ENCODE results near the gene EFCAB13.

EFCAB13 gene

GRCh38 chr17:47315451-47316266 lies 8.1 kb upstream of the EFCAB13 start:
- H3K4me3 ChIP-seq (ENCODE audit: low read depth in 1 of 2, low read length in 2 of 2), result no peak overlapping the region
- H3K36me3 ChIP-seq (ENCODE audit: control insufficient read depth in 1 of 2, insufficient read depth in 2 of 2, low read length in 2 of 2), result no peaks in the 10 kb centered on the region
- H3K4me1 ChIP-seq (ENCODE audit: control insufficient read depth in 1 of 2, insufficient read depth in 2 of 2, low read length in 2 of 2), result peaks cover 0 to 9% of the 10 kb centered on the region in 2 donors
- peak overlapping the region; percentile 85 for H3K27ac ChIP-seq (ENCODE audit: low read length)
- H3K9me3 ChIP-seq (ENCODE audit: control insufficient read depth in 1 of 2, low read length in 2 of 2), result no peaks in the 10 kb centered on the region
- H3K27me3 ChIP-seq (ENCODE audit: low read depth, low read length), result no peaks in the 10 kb centered on the region

- H3K9me3 ChIP-seq (ENCODE audit: control insufficient read depth in 1 of 2, low read length in 2 of 2), result peaks cover 0 to 4% of the 10 kb centered on the region in 2 donors
- no peaks in the 10 kb centered on the region for H3K27me3 ChIP-seq (ENCODE audit: low read depth, low read length)
- peak overlapping the region; percentile 85 for H3K27ac ChIP-seq (ENCODE audit: low read length)
- no peaks in the 10 kb centered on the region for H3K36me3 ChIP-seq (ENCODE audit: control insufficient read depth in 1 of 2, insufficient read depth in 2 of 2, low read length in 2 of 2)
- H3K4me1 ChIP-seq (ENCODE audit: control insufficient read depth in 1 of 2, insufficient read depth in 2 of 2, low read length in 2 of 2), result peaks cover 0 to 9% of the 10 kb centered on the region in 2 donors
- H3K4me3 ChIP-seq (ENCODE audit: low read depth in 1 of 2, low read length in 2 of 2), result no peak overlapping the region
These were observed 7.4 kb upstream of the EFCAB13 start for GRCh38 chr17:47316311-47316710.

- H3K9me3 ChIP-seq (ENCODE audit: control insufficient read depth in 1 of 2, low read length in 2 of 2), result peaks cover 0 to 4% of the 10 kb centered on the region in 2 donors
- H3K4me3 ChIP-seq (ENCODE audit: low read depth in 1 of 2, low read length in 2 of 2), result no peak overlapping the region
- no peaks in the 10 kb centered on the region for H3K36me3 ChIP-seq (ENCODE audit: control insufficient read depth in 1 of 2, insufficient read depth in 2 of 2, low read length in 2 of 2)
- H3K27ac ChIP-seq (ENCODE audit: low read length), result no peak overlapping the region
- H3K27me3 ChIP-seq (ENCODE audit: low read depth, low read length), result no peaks in the 10 kb centered on the region
- peaks cover 0 to 9% of the 10 kb centered on the region in 2 donors for H3K4me1 ChIP-seq (ENCODE audit: control insufficient read depth in 1 of 2, insufficient read depth in 2 of 2, low read length in 2 of 2)
These were observed 6.6 kb upstream of the EFCAB13 start for GRCh38 chr17:47317119-47317518.

GRCh38 chr17:47318197-47318918 lies 5.4 kb upstream of the EFCAB13 start:
- Histone ChIP-seq H3K9me3 (ENCODE audit: control insufficient read depth in 1 of 2, low read length in 2 of 2) (peaks cover 0 to 4% of the 10 kb centered on the region in 2 donors), H3K4me1 (ENCODE audit: control insufficient read depth in 1 of 2, insufficient read depth in 2 of 2, low read length in 2 of 2) (peaks cover 0 to 9% of the 10 kb centered on the region in 2 donors), H3K27me3 (ENCODE audit: low read depth, low read length) (no peaks in the 10 kb centered on the region), H3K4me3 (ENCODE audit: low read depth in 1 of 2, low read length in 2 of 2) (no peak overlapping the region), H3K27ac (ENCODE audit: low read length) (no peak overlapping the region), H3K36me3 (ENCODE audit: control insufficient read depth in 1 of 2, insufficient read depth in 2 of 2, low read length in 2 of 2) (no peaks in the 10 kb centered on the region)

- H3K4me3 ChIP-seq (ENCODE audit: low read depth in 1 of 2, low read length in 2 of 2), result no peak overlapping the region
- no peaks in the 10 kb centered on the region for H3K27me3 ChIP-seq (ENCODE audit: low read depth, low read length)
- peaks cover 0 to 2% of the 10 kb centered on the region in 2 donors for H3K4me1 ChIP-seq (ENCODE audit: control insufficient read depth in 1 of 2, insufficient read depth in 2 of 2, low read length in 2 of 2)
- H3K36me3 ChIP-seq (ENCODE audit: control insufficient read depth in 1 of 2, insufficient read depth in 2 of 2, low read length in 2 of 2), result no peaks in the 10 kb centered on the region
- H3K27ac ChIP-seq (ENCODE audit: low read length), result no peak overlapping the region
- peaks cover 0 to 4% of the 10 kb centered on the region in 2 donors for H3K9me3 ChIP-seq (ENCODE audit: control insufficient read depth in 1 of 2, low read length in 2 of 2)
These were observed 2.8 kb upstream of the EFCAB13 start for GRCh38 chr17:47320879-47321502.

- Histone ChIP-seq H3K4me3 (ENCODE audit: low read depth in 1 of 2, low read length in 2 of 2) (peak overlapping the region; percentile 67 to 93), H3K27ac (ENCODE audit: low read length) (peak overlapping the region; percentile 95), H3K27me3 (ENCODE audit: low read depth, low read length) (no peaks in the 10 kb centered on the region), H3K9me3 (ENCODE audit: control insufficient read depth in 1 of 2, low read length in 2 of 2) (peaks cover 0 to 4% of the 10 kb centered on the region in 2 donors), H3K36me3 (ENCODE audit: control insufficient read depth in 1 of 2, insufficient read depth in 2 of 2, low read length in 2 of 2) (peaks cover 0 to 4% of the 10 kb centered on the region in 2 donors), H3K4me1 (ENCODE audit: control insufficient read depth in 1 of 2, insufficient read depth in 2 of 2, low read length in 2 of 2) (no peaks in the 10 kb centered on the region)
These were observed 667 bp downstream of the EFCAB13 start for GRCh38 chr17:47324224-47325020.

GRCh38 chr17:47325176-47325575 lies 1.4 kb downstream of the EFCAB13 start:
- H3K4me3 ChIP-seq (ENCODE audit: low read depth in 1 of 2, low read length in 2 of 2), result no peak overlapping the region
- peaks cover 0 to 4% of the 10 kb centered on the region in 2 donors for H3K9me3 ChIP-seq (ENCODE audit: control insufficient read depth in 1 of 2, low read length in 2 of 2)
- H3K27me3 ChIP-seq (ENCODE audit: low read depth, low read length), result no peaks in the 10 kb centered on the region
- no peaks in the 10 kb centered on the region for H3K4me1 ChIP-seq (ENCODE audit: control insufficient read depth in 1 of 2, insufficient read depth in 2 of 2, low read length in 2 of 2)
- peaks cover 0 to 4% of the 10 kb centered on the region in 2 donors for H3K36me3 ChIP-seq (ENCODE audit: control insufficient read depth in 1 of 2, insufficient read depth in 2 of 2, low read length in 2 of 2)
- no peak overlapping the region for H3K27ac ChIP-seq (ENCODE audit: low read length)

- Histone ChIP-seq H3K4me1 (ENCODE audit: control insufficient read depth in 1 of 2, insufficient read depth in 2 of 2, low read length in 2 of 2) (no peaks in the 10 kb centered on the region), H3K9me3 (ENCODE audit: control insufficient read depth in 1 of 2, low read length in 2 of 2) (no peaks in the 10 kb centered on the region), H3K36me3 (ENCODE audit: control insufficient read depth in 1 of 2, insufficient read depth in 2 of 2, low read length in 2 of 2) (peaks cover 0 to 6% of the 10 kb centered on the region in 2 donors), H3K4me3 (ENCODE audit: low read depth in 1 of 2, low read length in 2 of 2) (no peak overlapping the region), H3K27me3 (ENCODE audit: low read depth, low read length) (no peaks in the 10 kb centered on the region), H3K27ac (ENCODE audit: low read length) (no peak overlapping the region)
These were observed 6.8 kb downstream of the EFCAB13 start for GRCh38 chr17:47330548-47330947.

GRCh38 chr17:47332287-47332686 lies 8.5 kb downstream of the EFCAB13 start:
- no peaks in the 10 kb centered on the region for H3K4me1 ChIP-seq (ENCODE audit: control insufficient read depth in 1 of 2, insufficient read depth in 2 of 2, low read length in 2 of 2)
- H3K4me3 ChIP-seq (ENCODE audit: low read depth in 1 of 2, low read length in 2 of 2), result no peak overlapping the region
- no peak overlapping the region for H3K27ac ChIP-seq (ENCODE audit: low read length)
- H3K36me3 ChIP-seq (ENCODE audit: control insufficient read depth in 1 of 2, insufficient read depth in 2 of 2, low read length in 2 of 2), result peaks cover 0 to 10% of the 10 kb centered on the region in 2 donors
- H3K27me3 ChIP-seq (ENCODE audit: low read depth, low read length), result no peaks in the 10 kb centered on the region
- no peaks in the 10 kb centered on the region for H3K9me3 ChIP-seq (ENCODE audit: control insufficient read depth in 1 of 2, low read length in 2 of 2)

GRCh38 chr17:47335101-47335936 lies 11.6 kb downstream of the EFCAB13 start:
- H3K36me3 ChIP-seq (ENCODE audit: control insufficient read depth in 1 of 2, insufficient read depth in 2 of 2, low read length in 2 of 2), result peaks cover 0 to 5% of the 10 kb centered on the region in 2 donors
- no peak overlapping the region for H3K4me3 ChIP-seq (ENCODE audit: low read depth in 1 of 2, low read length in 2 of 2)
- no peaks in the 10 kb centered on the region for H3K4me1 ChIP-seq (ENCODE audit: control insufficient read depth in 1 of 2, insufficient read depth in 2 of 2, low read length in 2 of 2)
- H3K27me3 ChIP-seq (ENCODE audit: low read depth, low read length), result no peaks in the 10 kb centered on the region
- no peaks in the 10 kb centered on the region for H3K9me3 ChIP-seq (ENCODE audit: control insufficient read depth in 1 of 2, low read length in 2 of 2)
- H3K27ac ChIP-seq (ENCODE audit: low read length), result no peak overlapping the region

All from muscle layer of duodenum (tissue), 2 donors.